ENCODE results near the gene GRIN1.

The GRIN1 gene

DNA sequence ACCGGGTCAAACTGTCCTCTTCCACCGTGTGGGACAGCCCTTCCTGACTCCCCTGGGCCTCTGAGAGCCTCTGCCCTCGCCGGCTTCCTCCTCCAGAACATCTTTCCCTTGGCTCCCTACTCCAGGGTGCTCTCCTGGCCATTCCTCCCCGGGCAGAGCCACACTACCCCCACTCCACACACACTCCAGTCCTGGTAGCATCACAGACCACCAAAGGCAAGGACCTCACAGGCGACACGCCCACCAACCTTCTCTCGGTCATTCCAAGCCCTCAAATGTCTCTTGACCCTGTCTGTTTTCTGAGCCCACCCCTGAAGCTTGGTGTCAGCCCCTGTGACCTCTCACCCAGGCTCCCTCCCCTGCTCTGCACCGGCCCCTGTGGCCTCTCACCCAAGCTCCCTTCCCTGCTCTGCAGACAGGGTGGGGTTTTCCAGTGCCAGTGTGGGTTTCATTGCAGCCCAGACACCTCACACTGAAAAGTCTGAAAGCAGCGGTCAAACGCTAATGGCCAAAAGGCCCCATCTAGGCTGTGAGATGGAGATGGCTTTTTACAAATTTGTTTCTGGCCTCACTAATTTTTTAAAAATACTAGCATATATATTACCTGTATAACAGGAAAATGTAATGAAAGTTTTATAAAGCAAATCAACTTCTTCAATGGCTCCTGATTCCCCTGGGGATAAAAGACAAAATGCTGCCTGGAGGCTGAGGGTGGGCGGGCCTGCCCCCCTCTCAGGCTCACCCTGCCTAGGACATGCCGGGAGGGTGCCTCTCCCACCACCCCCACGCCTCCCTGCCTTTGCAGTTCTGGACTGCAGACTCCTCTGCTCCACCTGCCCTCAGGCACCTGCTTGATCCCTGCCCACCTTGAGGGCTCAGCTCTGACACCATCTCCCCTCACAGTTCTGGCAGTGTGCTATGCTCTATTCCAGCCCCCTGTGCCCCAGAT lies 20.4 kb downstream of the GRIN1 start:
- Histone ChIP-seq H3K27me3 (replicated peaks; ENCODE audit: control insufficient read depth, insufficient read depth, low read length, poor library complexity, severe bottlenecking) (peaks cover 36% of the 10 kb centered on the region), H3K4me3 (ENCODE audit: insufficient read depth, low read depth, low read length, poor library complexity, severe bottlenecking) (no peak overlapping the region)

DNA sequence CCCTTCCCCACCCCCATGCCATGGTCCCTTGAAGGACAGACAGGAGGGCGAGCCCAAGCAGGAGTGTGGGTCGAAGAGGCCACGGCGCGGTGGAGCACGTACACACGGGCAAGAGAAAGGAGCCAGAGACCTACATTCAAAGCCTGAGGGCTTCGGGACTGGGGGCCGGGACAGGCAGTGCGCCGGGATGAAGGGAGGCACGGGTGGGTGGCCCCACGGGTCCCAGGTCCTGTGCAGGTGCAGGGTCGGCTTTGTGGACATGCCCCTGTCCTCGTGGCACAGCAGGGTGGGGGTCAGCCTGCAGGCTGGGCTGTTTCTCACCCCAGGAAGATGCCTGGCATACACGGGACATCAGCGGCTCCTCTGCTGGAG lies 21.1 kb downstream of the GRIN1 start:
- no peak for DNase-seq
- Histone ChIP-seq H3K9me3 (ENCODE audit: control insufficient read depth, low read length) (no peaks in the 10 kb centered on the region), H3K27me3 (replicated peaks; ENCODE audit: control insufficient read depth, insufficient read depth, low read length, poor library complexity, severe bottlenecking) (peaks cover 43% of the 10 kb centered on the region), H3K4me1 (ENCODE audit: control insufficient read depth, insufficient read depth, low read length, poor library complexity, severe bottlenecking) (peaks cover 27% of the 10 kb centered on the region), H3K4me3 (ENCODE audit: insufficient read depth, low read depth, low read length, poor library complexity, severe bottlenecking) (no peak overlapping the region), H3K27ac (ENCODE audit: insufficient read depth, low read length, poor library complexity, severe bottlenecking) (no peak overlapping the region), H3K36me3 (ENCODE audit: control insufficient read depth, insufficient read depth, low read length) (no peaks in the 10 kb centered on the region)

More for the DNA sequence above, 20.4 kb downstream of the GRIN1 start:
- Histone ChIP-seq H3K9me3 (ENCODE audit: control insufficient read depth, low read length) (no peaks in the 10 kb centered on the region), H3K4me1 (ENCODE audit: control insufficient read depth, insufficient read depth, low read length, poor library complexity, severe bottlenecking) (peaks cover 27% of the 10 kb centered on the region), H3K27ac (ENCODE audit: insufficient read depth, low read length, poor library complexity, severe bottlenecking) (no peak overlapping the region), H3K36me3 (ENCODE audit: control insufficient read depth, insufficient read depth, low read length) (no peaks in the 10 kb centered on the region)
- DNase-seq, result no peak

DNA sequence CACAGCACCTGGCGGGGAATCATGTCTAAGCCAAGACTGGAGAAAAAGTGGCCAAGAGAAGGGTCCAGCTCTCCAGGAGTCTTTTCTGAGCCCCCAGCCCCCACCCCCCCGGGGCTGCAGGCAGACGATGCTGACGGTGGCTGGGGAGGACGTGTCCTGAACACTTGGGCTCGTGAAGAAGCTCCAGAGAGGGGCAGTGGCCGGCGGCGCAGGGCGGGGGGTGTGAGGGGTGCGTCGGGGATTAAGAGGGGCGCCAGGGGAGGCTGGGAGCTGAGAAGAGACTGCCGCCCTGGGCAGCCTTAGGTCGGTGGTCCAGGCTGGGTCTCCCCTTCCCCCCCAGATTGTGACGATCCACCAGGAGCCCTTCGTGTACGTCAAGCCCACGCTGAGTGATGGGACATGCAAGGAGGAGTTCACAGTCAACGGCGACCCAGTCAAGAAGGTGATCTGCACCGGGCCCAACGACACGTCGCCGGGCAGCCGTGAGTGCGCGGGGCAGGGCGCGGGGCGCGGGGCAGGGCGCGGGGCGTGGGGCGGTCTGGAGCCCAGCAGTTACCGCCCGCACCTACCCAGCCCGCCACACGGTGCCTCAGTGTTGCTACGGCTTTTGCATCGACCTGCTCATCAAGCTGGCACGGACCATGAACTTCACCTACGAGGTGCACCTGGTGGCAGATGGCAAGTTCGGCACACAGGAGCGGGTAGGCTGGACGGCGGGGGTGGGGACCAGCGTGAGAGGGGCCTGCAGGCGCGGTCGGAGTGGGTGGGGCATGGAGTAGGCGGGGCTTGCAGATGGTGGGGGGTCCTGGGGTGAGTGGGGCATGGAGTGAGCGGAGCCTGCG lies 22.0 kb downstream of the GRIN1 start:
- Histone ChIP-seq H3K36me3 (ENCODE audit: control insufficient read depth, insufficient read depth, low read length) (no peaks in the 10 kb centered on the region), H3K27me3 (replicated peaks; ENCODE audit: control insufficient read depth, insufficient read depth, low read length, poor library complexity, severe bottlenecking) (peaks cover 52% of the 10 kb centered on the region), H3K9me3 (ENCODE audit: control insufficient read depth, low read length) (no peaks in the 10 kb centered on the region), H3K4me3 (ENCODE audit: insufficient read depth, low read depth, low read length, poor library complexity, severe bottlenecking) (no peak overlapping the region), H3K27ac (ENCODE audit: insufficient read depth, low read length, poor library complexity, severe bottlenecking) (no peak overlapping the region), H3K4me1 (ENCODE audit: control insufficient read depth, insufficient read depth, low read length, poor library complexity, severe bottlenecking) (peaks cover 27% of the 10 kb centered on the region)
- DNase-seq, result no peak

DNA sequence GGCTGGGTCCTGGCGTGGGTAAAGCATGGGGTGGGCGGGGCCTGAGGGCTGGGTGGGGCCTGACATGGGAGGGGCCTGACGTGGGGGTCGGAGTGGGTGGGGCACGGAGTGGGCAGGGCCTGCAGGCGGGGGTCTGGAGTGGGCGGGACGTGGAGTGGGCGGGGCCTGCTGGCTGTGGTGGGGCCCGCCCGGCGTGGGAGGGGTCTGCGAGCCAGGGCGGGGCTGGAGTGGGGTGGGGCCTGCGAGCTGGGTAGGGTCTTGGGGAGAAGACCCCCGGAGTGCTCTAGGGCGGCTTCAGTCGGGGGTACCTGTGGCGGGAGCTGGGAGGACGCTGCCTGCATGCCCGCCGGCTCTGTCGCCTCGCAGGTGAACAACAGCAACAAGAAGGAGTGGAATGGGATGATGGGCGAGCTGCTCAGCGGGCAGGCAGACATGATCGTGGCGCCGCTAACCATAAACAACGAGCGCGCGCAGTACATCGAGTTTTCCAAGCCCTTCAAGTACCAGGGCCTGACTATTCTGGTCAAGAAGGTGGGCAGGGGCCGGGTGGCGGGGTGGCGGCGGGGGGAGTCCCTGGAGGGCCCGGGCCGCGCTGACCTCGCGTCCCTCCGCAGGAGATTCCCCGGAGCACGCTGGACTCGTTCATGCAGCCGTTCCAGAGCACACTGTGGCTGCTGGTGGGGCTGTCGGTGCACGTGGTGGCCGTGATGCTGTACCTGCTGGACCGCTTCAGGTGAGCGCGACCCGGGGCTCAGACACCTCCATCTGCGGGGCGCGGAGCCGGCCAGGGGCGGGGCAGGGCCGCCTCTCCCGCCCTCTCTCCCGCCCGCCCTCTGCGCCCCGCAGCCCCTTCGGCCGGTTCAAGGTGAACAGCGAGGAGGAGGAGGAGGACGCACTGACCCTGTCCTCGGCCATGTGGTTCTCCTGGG lies 22.9 kb downstream of the GRIN1 start:
- Histone ChIP-seq H3K4me1 (ENCODE audit: control insufficient read depth, insufficient read depth, low read length, poor library complexity, severe bottlenecking) (peaks cover 20% of the 10 kb centered on the region), H3K9me3 (ENCODE audit: control insufficient read depth, low read length) (no peaks in the 10 kb centered on the region), H3K27me3 (replicated peaks; ENCODE audit: control insufficient read depth, insufficient read depth, low read length, poor library complexity, severe bottlenecking) (peaks cover 60% of the 10 kb centered on the region), H3K36me3 (ENCODE audit: control insufficient read depth, insufficient read depth, low read length) (no peaks in the 10 kb centered on the region), H3K27ac (ENCODE audit: insufficient read depth, low read length, poor library complexity, severe bottlenecking) (no peak overlapping the region), H3K4me3 (ENCODE audit: insufficient read depth, low read depth, low read length, poor library complexity, severe bottlenecking) (no peak overlapping the region)
- DNase-seq, result no peak

DNA sequence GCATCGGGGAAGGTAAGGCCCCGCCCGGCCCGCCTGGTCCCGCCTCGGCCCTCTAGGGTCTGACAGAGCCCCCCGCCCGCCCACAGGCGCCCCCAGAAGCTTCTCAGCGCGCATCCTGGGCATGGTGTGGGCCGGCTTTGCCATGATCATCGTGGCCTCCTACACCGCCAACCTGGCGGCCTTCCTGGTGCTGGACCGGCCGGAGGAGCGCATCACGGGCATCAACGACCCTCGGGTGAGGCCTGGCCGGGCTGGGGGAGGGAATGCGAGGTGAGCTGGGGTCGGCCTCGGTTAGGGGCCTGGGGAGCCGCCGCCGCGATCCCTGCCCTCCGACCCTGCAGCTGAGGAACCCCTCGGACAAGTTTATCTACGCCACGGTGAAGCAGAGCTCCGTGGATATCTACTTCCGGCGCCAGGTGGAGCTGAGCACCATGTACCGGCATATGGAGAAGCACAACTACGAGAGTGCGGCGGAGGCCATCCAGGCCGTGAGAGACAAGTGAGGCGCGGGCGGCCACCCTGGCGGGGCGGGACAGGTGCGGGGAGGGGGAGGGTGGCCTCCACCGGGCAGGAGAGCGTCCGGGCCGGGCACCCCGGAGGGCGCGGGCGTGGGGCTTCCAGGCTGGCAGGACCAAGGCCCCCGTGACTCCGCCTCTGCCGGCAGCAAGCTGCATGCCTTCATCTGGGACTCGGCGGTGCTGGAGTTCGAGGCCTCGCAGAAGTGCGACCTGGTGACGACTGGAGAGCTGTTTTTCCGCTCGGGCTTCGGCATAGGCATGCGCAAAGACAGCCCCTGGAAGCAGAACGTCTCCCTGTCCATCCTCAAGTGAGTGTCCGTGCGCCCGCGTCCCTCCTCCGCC lies 23.8 kb downstream of the GRIN1 start:
- no peak overlapping the region for H3K4me3 ChIP-seq (ENCODE audit: insufficient read depth, low read depth, low read length, poor library complexity, severe bottlenecking)
- H3K27me3 ChIP-seq (replicated peaks; ENCODE audit: control insufficient read depth, insufficient read depth, low read length, poor library complexity, severe bottlenecking), result peaks cover 66% of the 10 kb centered on the region

DNA sequence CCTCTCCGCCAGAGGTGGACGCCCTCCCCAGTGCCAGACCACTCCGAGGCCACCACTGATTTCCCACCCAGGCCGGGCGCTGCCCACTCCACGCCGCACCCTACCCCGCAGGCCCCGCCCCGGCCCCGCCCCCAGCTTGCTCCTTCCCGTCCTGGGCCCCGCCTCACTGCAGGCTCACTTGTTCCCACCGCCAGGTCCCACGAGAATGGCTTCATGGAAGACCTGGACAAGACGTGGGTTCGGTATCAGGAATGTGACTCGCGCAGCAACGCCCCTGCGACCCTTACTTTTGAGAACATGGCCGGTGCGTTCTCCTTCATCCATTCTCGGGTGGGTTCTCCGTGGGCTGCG lies 24.4 kb downstream of the GRIN1 start:
- Histone ChIP-seq H3K4me3 (ENCODE audit: insufficient read depth, low read depth, low read length, poor library complexity, severe bottlenecking) (no peak overlapping the region), H3K27me3 (replicated peaks; ENCODE audit: control insufficient read depth, insufficient read depth, low read length, poor library complexity, severe bottlenecking) (peaks cover 71% of the 10 kb centered on the region), H3K36me3 (ENCODE audit: control insufficient read depth, insufficient read depth, low read length) (no peaks in the 10 kb centered on the region), H3K4me1 (ENCODE audit: control insufficient read depth, insufficient read depth, low read length, poor library complexity, severe bottlenecking) (peaks cover 21% of the 10 kb centered on the region), H3K9me3 (ENCODE audit: control insufficient read depth, low read length) (no peaks in the 10 kb centered on the region), H3K27ac (ENCODE audit: insufficient read depth, low read length, poor library complexity, severe bottlenecking) (no peak overlapping the region)
- no peak for DNase-seq

More for the DNA sequence above, 23.8 kb downstream of the GRIN1 start:
- Histone ChIP-seq H3K36me3 (ENCODE audit: control insufficient read depth, insufficient read depth, low read length) (no peaks in the 10 kb centered on the region), H3K4me1 (ENCODE audit: control insufficient read depth, insufficient read depth, low read length, poor library complexity, severe bottlenecking) (peaks cover 18% of the 10 kb centered on the region), H3K9me3 (ENCODE audit: control insufficient read depth, low read length) (no peaks in the 10 kb centered on the region), H3K27ac (ENCODE audit: insufficient read depth, low read length, poor library complexity, severe bottlenecking) (no peak overlapping the region)
- DNase-seq, result no peak

DNA sequence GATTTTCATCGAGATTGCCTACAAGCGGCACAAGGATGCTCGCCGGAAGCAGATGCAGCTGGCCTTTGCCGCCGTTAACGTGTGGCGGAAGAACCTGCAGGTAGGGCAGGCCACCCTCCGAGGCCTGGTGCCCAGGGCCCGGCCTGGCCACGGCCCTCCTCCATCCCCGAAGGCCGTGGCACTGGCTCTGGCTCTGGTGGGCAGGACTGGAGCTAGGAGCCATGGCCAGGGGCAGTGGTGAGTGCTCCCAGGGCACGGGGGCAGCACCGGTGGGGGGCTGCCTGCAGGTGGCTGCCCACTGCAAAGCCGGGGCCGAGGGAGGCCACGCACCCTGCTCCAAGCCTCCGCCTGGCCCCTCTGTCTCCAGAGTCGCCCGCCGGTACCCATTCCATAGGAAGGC lies 24.9 kb downstream of the GRIN1 start:
- H3K27ac ChIP-seq (ENCODE audit: insufficient read depth, low read length, poor library complexity, severe bottlenecking), result no peak overlapping the region
- no peak overlapping the region for H3K4me3 ChIP-seq (ENCODE audit: insufficient read depth, low read depth, low read length, poor library complexity, severe bottlenecking)
- H3K36me3 ChIP-seq (ENCODE audit: control insufficient read depth, insufficient read depth, low read length), result no peaks in the 10 kb centered on the region
- H3K4me1 ChIP-seq (ENCODE audit: control insufficient read depth, insufficient read depth, low read length, poor library complexity, severe bottlenecking), result peaks cover 18% of the 10 kb centered on the region
- peaks cover 70% of the 10 kb centered on the region for H3K27me3 ChIP-seq (replicated peaks; ENCODE audit: control insufficient read depth, insufficient read depth, low read length, poor library complexity, severe bottlenecking)
- no peak for DNase-seq
- H3K9me3 ChIP-seq (ENCODE audit: control insufficient read depth, low read length), result no peaks in the 10 kb centered on the region

DNA sequence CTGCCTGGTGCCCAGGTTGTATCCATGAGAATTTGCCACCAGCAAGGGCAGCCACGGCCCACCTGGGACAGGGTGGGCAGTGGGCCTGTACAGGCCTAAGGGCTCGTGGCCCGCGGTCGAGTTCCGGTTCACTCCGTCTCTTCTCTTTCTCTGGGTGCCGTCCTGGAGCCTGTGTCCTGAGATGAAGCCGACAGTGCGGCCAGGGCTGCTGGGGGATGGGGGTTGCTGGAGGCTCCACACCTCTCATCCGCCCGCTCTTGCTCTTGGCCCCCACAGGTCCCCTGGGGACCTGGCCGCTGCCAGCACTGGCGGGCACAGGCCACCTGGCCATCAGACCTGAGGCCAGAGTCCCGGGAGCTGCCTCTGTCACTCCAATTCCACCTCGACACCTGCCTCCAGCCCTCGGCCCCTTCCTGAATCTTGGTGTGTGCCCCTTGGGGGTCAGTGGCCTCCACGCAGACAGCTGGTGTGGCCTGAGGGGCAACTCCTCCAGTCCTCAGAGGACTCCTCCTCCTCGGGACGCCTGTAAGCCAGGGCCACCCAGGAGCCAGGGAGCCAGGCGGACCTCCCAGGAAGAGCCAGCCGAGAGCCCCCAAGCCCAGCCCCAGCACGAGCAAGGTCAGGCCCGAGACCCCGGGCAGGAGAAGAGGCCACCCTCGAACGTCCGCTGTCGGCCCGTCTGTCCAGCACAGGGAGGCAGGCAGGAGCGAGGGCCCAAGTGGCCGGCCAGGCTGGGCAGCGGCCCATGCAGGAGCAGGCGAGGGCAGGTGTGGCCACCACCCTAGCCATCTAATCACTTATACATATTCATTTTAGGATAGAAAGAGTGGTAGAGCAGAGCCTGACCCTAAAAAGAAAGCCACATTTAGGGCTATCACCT lies 25.7 kb downstream of the GRIN1 start:
- Histone ChIP-seq H3K4me1 (ENCODE audit: control insufficient read depth, insufficient read depth, low read length, poor library complexity, severe bottlenecking) (peaks cover 26% of the 10 kb centered on the region), H3K27ac (ENCODE audit: insufficient read depth, low read length, poor library complexity, severe bottlenecking) (no peak overlapping the region), H3K27me3 (replicated peaks; ENCODE audit: control insufficient read depth, insufficient read depth, low read length, poor library complexity, severe bottlenecking) (peaks cover 73% of the 10 kb centered on the region), H3K4me3 (ENCODE audit: insufficient read depth, low read depth, low read length, poor library complexity, severe bottlenecking) (no peak overlapping the region), H3K9me3 (ENCODE audit: control insufficient read depth, low read length) (no peaks in the 10 kb centered on the region), H3K36me3 (ENCODE audit: control insufficient read depth, insufficient read depth, low read length) (no peaks in the 10 kb centered on the region)
- no peak for DNase-seq

Measured in effector memory CD4-positive, alpha-beta T cell (primary cell).